GM19467 (cell line): Measurements from ENCODE around the gene CSRP1.
"Not testable (repeated sequence)": the region's sequence is repeated elsewhere in the genome, so short reads cannot be mapped to it uniquely, and the experiment has no call there.

Source experiments
- ATAC-seq: cut with Tn5 transposase; IDR thresholded peaks from one replicate; pipeline ENCODE4 v1.9.1; 2021; ENCODE audit warnings: mild to moderate bottlenecking, moderate library complexity; ENCODE audit not compliant: unreplicated experiment

The CSRP1 gene

GRCh38 chr1:201506557-201507359 is at the start of gene CSRP1:
Gene CSRP1, minus strand, starts transcription at chr1:201507123. Its CDS starts 10,820 bp downstream, at chr1:201496303.
- peak; percentile 90 for ATAC-seq

- ATAC-seq: no peak
These were observed 48.6 kb upstream of the CSRP1 start for GRCh38 chr1:201555593-201555945.

DNA sequence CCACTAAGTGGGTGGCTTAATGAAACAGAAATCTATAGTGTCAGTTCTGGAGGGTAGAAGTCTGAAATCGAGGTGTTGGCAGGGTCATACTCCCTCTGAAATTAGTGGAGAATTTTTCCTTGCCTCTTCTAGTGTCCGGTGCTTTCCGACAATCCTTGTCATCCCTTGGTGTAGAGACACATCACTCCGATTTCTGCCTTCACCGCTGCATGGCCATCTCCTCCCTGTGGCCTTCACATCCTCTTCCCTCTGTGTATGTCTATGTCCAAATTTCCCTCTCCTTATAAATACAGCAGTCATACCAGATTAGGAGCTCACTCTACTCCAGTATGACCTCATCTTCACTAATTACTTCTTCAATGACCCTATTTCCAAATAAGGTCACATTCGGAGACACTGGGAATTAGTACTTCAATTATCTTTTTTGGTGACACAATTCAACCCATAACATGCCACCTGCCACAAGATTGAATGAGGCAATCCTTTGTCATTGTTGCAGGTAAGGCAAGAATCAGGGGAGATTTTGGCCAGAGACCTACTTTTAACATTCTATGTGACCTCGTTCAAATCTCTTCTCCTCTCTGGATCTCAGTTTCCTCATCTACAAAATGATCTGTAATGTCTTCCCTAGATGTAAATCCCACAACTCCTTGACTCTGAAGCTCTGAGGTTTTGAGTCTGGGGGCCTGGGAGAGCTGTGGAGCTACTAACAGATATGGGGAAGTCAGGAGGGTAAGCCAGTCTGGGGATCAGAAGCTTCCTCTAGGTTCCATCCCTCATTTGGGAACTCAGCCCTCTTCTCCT is 48.1 kb upstream of the CSRP1 start:
- no peak for ATAC-seq

DNA sequence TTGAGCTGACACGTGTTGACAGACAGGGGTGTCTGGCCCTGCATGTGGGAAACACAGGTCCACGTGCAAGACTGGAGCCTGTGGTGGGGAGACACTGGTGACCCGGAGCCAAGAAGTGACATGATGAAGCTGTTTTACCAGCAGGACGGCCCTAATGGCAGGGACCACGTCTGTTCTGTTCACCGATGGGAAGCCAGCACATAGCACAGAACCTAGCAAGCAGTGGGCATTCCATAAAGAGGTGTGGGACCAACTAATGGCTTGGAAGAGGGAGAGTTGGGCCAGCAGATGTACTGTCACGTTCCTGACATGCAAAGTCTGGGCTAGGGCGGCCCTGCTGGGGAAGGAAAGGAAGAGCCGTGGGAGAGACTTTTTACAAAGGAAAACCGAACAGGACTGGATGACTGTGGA is 47.3 kb upstream of the CSRP1 start:
- no peak for ATAC-seq

DNA sequence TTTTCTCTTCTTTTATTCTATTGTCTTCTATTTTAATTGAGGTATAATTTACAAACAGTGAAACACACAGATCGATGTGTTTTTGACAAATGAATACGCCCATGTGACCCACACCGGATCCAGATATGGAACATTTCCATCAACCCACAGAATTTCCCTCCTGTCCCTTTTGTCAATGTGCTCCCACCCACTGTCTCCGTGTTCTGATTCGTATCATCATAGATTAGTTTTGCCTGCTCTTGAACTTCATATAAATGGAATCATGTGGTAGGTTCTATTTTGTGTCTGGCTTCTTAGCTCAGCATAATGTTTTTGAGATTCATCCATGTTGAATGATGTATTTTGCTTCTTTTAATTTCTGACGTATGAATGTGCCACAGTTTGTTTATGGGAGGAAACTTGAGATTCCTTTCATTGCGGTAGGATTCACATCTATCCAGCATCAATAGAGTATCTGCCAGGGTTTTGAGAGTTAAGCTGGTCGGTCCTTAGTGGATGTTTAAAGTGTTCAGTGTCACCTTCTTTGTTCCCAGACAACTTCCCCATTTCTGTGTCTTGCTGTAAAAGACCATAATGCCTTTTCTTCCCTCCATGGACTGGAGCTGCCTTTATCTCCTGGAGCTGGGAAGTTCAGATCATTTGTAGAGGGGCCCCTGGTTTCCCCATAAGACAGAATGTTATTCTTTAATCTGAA is 46.7 kb upstream of the CSRP1 start:
- no peak for ATAC-seq

DNA sequence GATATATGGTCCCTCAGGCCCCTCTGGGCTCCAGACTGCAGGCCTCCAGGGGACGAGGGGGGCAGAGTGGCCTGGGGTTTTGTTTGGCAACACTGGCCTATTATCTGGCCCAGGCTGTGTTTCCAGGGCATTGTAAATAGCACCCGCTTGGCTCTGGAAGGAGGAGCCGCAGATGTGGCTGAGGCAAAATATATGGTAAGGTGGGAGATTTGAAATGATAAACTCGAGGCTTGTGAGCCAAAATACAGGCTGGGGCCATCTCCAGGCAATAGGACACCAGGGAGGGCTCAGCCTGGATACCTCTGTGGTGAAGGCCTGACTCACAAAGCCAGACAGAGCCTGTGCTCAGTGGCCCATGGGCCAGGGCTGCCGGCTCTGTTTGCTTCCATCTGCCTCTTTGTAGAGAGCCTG is 46.0 kb upstream of the CSRP1 start:
- ATAC-seq: no peak

DNA sequence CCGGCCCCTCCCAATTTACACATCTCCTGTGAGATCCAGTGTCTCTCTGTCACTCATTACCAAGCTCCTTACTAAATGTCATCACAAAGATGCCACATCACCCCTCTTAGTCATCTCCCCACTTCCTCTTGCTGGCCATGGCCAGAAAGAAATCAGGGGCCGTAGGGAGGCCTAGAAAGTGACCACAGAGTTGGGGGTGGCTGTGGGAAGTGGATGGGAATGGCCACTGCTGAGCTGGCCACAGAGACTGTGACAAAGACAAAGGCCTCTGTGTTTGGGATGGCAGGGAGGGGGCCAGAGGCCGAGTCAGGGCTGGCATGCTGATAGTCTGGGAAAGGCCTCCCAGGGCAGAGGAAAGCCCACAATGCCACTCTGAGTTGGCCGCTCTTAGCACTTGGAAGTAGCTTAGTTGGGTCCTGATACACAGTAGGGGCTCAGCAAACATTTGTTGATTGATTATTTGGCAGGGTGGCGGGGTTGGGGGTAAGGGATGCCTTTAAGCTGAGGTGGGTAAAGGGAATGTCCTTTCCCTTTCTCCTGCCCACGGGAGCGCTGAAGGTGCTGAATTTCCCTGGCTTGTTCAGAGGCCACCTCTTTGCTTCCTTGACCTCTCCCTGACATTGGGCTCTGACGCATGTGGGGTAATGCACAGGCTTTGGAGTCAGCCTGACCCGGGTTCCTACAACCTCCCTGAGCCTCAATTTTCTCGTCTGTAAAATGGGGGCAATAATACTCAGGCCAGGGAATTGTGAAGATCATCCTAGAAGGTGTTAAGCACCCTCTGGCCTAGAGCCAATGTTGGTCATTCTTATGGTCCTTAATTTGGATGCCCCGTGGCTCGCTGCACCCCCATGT is 45.2 kb upstream of the CSRP1 start:
- no peak for ATAC-seq

DNA sequence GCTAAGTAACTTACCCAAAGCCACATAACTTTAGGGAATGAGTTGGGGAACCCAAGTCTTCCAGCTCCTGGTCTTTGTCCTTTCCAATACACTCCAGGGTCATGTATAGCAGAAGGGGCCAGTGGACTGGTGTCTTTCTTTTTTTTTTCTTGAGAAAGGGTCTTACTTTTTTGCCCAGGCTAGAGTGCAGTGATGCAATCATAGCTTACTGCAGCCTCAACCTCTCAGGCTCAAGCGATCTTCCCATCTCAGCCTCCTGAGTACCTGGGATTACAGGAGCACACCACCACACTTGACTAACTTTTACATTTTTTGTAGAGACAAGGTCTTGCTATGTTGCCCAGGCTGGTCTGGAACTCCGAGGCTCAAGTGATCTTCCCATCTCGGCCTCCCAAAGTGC is 44.2 kb upstream of the CSRP1 start:
- no peak for ATAC-seq

DNA sequence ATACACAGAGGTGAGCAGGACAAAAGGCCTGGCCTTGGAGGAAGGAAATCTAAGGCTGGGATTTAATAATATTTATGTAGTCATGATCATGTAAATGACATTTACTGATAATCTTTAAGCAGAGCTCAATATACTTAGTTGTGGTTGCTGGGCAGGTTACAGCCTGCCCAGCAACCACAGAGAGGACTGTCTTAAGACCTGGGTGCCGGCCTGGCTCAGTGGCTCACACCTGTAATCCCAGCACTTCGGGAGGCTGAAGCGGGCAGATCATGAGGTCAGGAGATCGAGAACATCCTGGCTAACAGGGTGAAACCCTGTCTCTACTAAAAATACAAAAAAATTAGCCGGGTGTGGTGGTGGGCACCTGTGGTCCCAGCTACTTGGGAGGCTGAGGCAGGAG is 42.6 kb upstream of the CSRP1 start:
- not testable (repeated sequence) for ATAC-seq

GRCh38 chr1:201545851-201546492 is 39.0 kb upstream of the CSRP1 start:
- no peak for ATAC-seq

DNA sequence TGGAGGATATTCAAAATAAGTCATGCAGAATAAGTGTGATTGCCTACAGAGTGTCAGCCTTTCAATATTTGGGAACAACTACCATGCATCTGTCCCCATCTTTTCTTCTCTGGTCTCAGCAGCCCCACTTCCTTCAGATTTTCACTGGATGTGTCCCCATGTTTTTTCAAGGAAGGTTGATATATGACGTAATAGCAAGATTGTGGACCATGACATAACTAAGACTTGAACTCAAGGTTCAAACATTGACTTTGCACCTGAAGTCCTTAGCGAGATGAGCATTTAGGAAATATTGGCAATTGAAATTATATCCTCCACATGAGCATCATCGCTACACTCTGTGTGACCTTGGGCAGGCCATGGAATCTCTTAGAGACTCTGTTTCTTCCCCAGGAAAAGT is 37.8 kb upstream of the CSRP1 start:
- no peak for ATAC-seq

GRCh38 chr1:201543871-201544642 is 37.1 kb upstream of the CSRP1 start:
- ATAC-seq: no peak

GRCh38 chr1:201542309-201543035 is 35.5 kb upstream of the CSRP1 start:
- no peak for ATAC-seq

DNA sequence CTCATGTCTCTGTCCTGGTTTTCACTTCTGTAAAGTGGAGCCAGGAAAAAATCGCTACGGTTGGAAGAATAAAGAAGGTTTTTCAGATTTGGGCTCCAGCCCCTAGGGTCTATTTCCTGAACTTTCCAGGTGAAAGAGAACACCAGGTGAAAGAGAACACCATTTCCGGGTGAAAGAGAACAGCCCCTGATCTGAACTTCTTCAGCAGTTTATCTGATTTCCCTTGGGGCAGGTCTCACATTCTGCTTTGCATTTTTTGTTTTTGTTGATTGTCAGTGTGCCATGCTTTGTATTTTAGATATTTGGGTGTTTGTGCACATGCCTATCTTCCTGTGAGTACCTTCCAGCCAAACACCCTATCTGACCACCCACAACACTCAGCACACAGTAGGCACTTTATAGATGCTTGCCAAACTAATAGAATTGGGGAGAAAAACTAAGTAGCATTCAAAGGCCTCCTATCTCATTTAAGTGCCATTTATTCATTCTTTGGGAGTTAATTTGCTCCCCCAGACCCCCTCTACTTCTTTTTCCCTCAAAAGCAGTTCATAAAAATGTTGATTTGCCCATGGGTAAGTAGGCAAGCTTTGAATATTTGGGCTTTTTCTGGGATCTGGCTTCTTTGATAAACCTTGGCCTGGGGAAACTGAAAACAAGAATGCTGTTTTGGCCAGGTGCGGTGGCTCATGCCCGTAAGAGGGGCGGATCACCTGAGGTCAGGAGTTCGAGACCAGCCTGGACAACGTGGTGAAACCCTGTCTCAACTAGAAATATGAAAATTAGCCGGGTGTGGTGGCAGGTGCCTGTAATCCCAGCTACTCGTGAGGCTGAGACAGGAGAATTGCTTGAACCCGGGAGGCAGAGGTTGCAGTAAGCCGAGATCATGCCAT is 34.2 kb upstream of the CSRP1 start:
- no peak for ATAC-seq

DNA sequence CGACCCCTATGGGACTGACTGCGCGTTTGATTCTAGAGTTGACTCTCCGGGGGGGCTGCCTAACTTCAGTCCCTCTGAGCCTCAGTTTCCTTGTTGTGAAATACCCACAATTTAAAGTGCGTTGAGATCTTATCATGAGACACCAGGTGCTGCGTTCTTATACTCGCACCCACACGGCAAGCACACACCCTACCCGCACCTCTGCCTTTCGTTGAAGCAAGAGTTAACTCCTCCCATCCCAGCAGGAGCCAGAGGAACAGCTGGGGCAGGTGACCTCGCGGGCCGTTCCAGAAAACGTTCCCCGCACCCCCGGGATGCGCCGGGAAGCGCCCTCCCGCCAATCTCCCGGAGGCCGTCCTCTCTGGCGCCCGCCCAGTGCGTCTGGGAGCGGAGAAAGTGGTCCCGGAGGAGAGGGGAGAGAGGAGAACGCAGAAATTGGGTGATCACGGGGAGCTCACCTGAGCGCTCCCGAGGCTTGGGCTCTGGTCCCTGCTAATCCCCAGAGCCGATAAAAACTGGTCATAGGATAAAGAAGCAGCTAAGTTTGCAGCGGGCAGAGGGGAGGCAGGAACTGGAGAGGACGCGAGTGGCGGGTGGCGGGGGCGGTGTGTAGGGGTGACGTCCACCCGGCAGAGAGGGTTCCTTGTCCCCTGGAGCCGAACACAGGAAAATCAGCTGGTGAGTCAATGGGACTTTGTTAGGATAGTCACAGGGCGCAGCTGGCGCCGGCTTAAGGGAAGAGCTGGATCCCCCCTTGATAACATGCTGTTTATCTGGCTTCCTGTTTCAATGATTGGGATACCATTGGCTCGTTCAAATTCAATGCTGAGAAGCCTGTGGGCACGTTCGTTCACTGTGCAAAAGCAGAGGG is 32.9 kb upstream of the CSRP1 start:
- no peak for ATAC-seq

DNA sequence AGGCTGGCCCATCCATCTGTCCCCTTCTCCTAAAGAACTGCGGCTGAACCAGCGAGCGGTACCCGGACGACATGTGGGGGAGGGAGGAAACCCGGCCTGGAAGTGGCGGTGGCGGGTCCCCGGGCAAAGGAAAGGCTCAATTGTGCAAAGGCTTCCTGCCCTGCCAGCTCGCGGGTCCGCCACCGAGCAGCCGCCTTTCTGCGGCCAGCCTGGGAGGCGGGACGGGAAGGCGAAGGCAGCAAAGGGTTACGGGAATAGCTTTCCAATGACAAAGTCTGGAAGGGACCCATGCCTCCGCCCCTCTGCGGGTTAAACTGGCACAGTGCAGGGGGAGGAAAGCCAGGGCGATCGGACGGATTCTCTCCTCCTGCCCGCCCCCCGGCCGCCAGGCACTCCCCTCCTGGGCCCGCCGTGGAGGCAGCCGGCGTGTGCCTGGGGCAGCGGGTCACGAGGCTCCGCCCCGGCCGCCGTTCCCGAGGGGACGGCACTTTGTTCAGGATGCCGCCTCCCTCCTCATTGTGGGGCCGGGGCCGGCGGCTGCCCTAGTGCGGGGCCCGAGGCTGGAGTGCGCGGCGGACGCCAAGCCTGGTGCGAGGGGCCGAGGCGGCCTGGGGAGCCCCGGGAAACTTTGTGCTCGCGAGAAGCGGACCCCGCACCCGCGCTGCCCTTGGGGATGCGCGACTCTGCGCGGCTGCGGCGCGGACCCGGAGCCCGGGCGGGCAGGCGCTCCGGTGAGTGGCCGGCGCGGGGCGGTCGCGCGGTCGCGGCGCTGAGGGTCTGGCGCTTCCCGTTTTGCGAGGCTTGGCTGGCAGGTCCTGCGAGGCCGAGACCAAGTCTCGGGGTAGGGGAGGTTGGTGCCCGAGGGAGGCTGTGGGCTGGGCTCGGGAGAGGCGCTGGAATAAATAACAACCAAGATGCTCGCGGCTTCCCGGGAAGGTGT is 32.0 kb upstream of the CSRP1 start, which contains the start of gene NAV1:
NAV1 (plus strand) TSS at position 516 of the 940 bp plus-strand sequence. CDS start 83,758 bp downstream, outside the sequence.
- ATAC-seq: no peak
